ENCODE results near the gene COX20.

DNA sequence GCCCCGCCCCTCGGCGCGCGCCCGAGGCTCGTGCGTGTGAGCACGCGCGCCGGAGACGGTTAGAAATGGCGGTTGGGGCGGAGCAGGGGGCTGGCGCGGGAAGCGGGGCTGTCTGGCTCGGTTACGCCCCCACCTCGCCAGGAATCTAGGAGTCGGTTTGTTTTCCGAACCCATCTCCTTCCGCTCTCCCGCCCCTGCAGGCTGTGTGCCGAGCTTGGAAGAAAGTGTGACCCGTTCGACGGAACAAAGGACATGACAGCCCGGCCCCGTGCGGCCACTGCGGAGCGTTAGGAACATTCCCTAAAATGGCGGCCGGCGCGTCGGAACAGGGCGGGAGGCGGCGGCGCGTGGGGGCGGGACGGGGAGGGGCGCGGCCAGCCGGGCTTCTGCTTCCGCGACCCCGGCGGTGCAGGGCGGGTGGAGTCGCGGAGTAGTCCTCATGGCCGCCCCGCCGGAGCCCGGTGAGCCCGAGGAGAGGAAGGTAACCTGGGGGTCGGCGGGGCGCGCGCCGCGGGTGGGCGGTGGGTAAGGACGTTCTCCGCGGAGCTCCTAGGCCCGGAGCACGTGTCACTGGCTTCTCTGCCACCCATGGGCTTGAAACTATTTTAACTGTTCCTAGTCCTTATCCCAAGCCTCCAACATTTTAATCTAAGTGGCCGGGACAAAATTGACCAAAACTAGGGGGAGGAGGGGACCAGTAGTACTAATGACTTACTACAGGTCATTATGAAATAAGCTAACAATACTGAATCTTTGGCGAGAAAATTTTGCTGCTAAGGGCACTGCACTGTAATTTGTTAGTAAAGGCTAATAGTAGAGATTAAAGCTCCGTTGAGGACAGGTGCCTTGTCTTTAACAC is at the start of gene COX20:
- TF ChIP-seq, protein P1, sequence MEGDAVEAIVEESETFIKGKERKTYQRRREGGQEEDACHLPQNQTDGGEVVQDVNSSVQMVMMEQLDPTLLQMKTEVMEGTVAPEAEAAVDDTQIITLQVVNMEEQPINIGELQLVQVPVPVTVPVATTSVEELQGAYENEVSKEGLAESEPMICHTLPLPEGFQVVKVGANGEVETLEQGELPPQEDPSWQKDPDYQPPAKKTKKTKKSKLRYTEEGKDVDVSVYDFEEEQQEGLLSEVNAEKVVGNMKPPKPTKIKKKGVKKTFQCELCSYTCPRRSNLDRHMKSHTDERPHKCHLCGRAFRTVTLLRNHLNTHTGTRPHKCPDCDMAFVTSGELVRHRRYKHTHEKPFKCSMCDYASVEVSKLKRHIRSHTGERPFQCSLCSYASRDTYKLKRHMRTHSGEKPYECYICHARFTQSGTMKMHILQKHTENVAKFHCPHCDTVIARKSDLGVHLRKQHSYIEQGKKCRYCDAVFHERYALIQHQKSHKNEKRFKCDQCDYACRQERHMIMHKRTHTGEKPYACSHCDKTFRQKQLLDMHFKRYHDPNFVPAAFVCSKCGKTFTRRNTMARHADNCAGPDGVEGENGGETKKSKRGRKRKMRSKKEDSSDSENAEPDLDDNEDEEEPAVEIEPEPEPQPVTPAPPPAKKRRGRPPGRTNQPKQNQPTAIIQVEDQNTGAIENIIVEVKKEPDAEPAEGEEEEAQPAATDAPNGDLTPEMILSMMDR (conservative IDR thresholded peaks at IDR 0.05 in 1 of 2, IDR thresholded peaks at IDR 0.05 in 1 of 2; ENCODE audit: low read depth in 1 of 2, low read length in 2 of 2), result no peak
- no peak for TF ChIP-seq EZH2 (IDR thresholded peaks at IDR 0.05; ENCODE audit: low read length, missing control alignments)

All from fibroblast of lung (primary cell).